SH-SY5Y (cell line): ENCODE measurements around the gene MGAT4C.

Experiments used
- GATA2 ChIP-seq: IDR thresholded peaks from 2 replicates; pipeline ENCODE4 v1.6.1; 2011; ENCODE audit warnings: mild to moderate bottlenecking, low read depth, low read length
- GATA3 ChIP-seq: IDR thresholded peaks from 2 replicates; pipeline ENCODE4 v1.6.1; 2011; ENCODE audit warnings: low read depth, mild to moderate bottlenecking, low read length, moderate library complexity

MGAT4C gene

GRCh38 chr12:85927166-85927565, 329.0 kb downstream of the MGAT4C start:
- TF ChIP-seq GATA3 = no peak
- TF ChIP-seq GATA2 = no peak

- TF ChIP-seq GATA2 = no peak
- no peak for TF ChIP-seq GATA3
These were observed 332.3 kb downstream of the MGAT4C start for GRCh38 chr12:85923767-85924331.

GRCh38 chr12:85920324-85920947, 335.8 kb downstream of the MGAT4C start:
- TF ChIP-seq GATA2 (no peak), GATA3 (no peak)
